ENCODE measurements around the gene VAMP8.

DNA sequence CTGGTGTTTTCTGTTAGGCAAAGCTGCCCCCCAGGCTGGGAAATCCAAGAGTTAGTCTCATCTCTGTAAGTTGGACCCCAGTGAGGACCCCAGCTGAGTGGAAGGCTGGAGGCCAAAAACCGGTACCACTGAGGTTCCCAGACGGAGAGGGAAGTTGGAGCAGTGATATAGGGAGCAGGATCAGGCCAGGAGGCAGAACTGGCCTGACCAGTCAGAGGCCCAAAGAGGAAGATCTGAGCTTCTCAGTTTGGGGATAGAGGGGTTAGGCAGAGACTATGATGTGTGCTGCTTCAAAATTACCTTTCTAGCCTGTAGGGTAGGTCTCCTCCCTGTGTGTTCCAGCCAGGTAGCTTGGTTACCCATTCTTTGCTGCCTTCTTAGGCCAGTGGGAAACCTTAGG is 13.6 kb downstream of the VAMP8 start:
- TF ChIP-seq, protein P1, sequence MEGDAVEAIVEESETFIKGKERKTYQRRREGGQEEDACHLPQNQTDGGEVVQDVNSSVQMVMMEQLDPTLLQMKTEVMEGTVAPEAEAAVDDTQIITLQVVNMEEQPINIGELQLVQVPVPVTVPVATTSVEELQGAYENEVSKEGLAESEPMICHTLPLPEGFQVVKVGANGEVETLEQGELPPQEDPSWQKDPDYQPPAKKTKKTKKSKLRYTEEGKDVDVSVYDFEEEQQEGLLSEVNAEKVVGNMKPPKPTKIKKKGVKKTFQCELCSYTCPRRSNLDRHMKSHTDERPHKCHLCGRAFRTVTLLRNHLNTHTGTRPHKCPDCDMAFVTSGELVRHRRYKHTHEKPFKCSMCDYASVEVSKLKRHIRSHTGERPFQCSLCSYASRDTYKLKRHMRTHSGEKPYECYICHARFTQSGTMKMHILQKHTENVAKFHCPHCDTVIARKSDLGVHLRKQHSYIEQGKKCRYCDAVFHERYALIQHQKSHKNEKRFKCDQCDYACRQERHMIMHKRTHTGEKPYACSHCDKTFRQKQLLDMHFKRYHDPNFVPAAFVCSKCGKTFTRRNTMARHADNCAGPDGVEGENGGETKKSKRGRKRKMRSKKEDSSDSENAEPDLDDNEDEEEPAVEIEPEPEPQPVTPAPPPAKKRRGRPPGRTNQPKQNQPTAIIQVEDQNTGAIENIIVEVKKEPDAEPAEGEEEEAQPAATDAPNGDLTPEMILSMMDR (conservative IDR thresholded peaks at IDR 0.05; ENCODE audit: low read depth, low read length) = no peak
- TF ChIP-seq EZH2 (IDR thresholded peaks at IDR 0.05; ENCODE audit: borderline replicate concordance, low read depth, low read length, poor library complexity, severe bottlenecking) = no peak
